Measurements from ENCODE around the gene NUMBL. TPM values are rescaled to one million over a fixed set of nuclear protein-coding genes. Genes with fewer than 3 reads are reported as not detected.
"Not testable (repeated sequence)": the region's sequence is repeated elsewhere in the genome, so short reads cannot be mapped to it uniquely, and the experiment has no call there.

The NUMBL gene
- total and polyA plus RNA-seq, 2 experiments from 2014 or later = 15.7 to 32.1 TPM

- H3K9me2 ChIP-seq (replicated peaks; ENCODE audit: insufficient read depth) = no peaks in the 10 kb centered on the region
- no peaks in the 10 kb centered on the region for H4K20me1 ChIP-seq (ENCODE audit: insufficient read depth, poor library complexity, severe bottlenecking)
- 95% methylated on average over 23 of the region's 24 CpGs for WGBS (ENCODE audit: low lambda C conversion rate, missing lambda C conversion rate)
- H3K4me3 ChIP-seq = no peak overlapping the region
- no peaks in the 10 kb centered on the region for H3K4me1 ChIP-seq (ENCODE audit: insufficient read depth)
- no peak overlapping the region for H3K4me2 ChIP-seq
- TF ChIP-seq CTCF (IDR thresholded peaks at IDR 0.05; ENCODE audit: poor library complexity) = no peak
- H3K27ac ChIP-seq = no peak overlapping the region
- no peak overlapping the region for H2AFZ ChIP-seq
- H3K27me3 ChIP-seq = no peaks in the 10 kb centered on the region
- DNase-seq (ENCODE audit: low spot score) = no peak
- H3K36me3 ChIP-seq (replicated peaks; ENCODE audit: insufficient read depth, low read depth) = no peaks in the 10 kb centered on the region
- no peaks in the 10 kb centered on the region for H3K9me3 ChIP-seq (ENCODE audit: low read depth)
- no peaks in the 10 kb centered on the region for H3K79me2 ChIP-seq
Observed at GRCh38 chr19:40626918-40627317, 63.5 kb downstream of the NUMBL start.

DNA sequence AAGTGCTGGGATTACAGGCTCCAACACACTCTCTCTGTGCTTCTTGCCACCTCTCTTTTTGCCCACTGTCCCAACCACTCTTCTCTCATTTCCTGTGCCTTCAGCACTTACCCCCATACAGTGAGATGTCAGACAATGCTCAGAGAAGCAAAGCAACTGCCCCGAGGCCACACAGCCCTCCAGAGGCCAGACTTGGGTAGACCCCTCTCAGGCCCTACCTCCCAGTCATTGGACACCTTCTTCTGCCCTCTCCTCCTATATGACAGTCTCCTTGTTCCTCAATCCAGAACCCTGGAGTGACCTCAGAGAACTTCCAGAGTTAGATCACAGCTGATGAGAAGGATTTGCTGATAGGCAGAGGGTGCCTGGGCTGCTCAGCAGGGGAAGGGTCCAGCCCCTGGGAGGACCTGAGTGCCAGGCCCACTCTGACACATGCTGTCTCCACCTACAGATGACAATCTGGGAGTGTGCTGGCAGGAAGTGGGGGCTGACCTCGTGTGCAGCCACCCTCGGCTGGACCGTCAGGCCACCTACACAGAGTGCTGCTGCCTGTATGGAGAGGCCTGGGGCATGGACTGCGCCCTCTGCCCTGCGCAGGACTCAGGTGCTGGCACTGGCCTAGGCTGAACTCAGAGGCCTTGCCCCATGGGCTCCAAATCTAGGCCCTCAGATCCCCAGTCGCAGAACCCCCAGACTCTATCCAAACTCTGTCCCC lies 64.9 kb downstream of the NUMBL start:
- Histone ChIP-seq H3K9me2 (replicated peaks; ENCODE audit: insufficient read depth) (no peaks in the 10 kb centered on the region), H3K4me3 (no peak overlapping the region), H3K4me1 (ENCODE audit: insufficient read depth) (no peaks in the 10 kb centered on the region), H3K27ac (no peak overlapping the region), H3K9me3 (ENCODE audit: low read depth) (no peaks in the 10 kb centered on the region), H3K4me2 (no peak overlapping the region), H3K36me3 (replicated peaks; ENCODE audit: insufficient read depth, low read depth) (no peaks in the 10 kb centered on the region), H4K20me1 (ENCODE audit: insufficient read depth, poor library complexity, severe bottlenecking) (no peaks in the 10 kb centered on the region), H3K79me2 (no peaks in the 10 kb centered on the region), H2AFZ (no peak overlapping the region), H3K27me3 (no peaks in the 10 kb centered on the region)
- no peak for DNase-seq (ENCODE audit: low spot score)
- TF ChIP-seq EZH2 (IDR thresholded peaks at IDR 0.05; ENCODE audit: borderline replicate concordance) = no peak
- TF ChIP-seq EZH2phosphoT487 (IDR thresholded peaks at IDR 0.05; ENCODE audit: low read depth, severe bottlenecking, unreplicated experiment) = no peak
- no peak for TF ChIP-seq CTCF (IDR thresholded peaks at IDR 0.05; ENCODE audit: poor library complexity)
- 85% methylated on average over 7 of the region's 7 CpGs for WGBS (ENCODE audit: low lambda C conversion rate, missing lambda C conversion rate)

DNA sequence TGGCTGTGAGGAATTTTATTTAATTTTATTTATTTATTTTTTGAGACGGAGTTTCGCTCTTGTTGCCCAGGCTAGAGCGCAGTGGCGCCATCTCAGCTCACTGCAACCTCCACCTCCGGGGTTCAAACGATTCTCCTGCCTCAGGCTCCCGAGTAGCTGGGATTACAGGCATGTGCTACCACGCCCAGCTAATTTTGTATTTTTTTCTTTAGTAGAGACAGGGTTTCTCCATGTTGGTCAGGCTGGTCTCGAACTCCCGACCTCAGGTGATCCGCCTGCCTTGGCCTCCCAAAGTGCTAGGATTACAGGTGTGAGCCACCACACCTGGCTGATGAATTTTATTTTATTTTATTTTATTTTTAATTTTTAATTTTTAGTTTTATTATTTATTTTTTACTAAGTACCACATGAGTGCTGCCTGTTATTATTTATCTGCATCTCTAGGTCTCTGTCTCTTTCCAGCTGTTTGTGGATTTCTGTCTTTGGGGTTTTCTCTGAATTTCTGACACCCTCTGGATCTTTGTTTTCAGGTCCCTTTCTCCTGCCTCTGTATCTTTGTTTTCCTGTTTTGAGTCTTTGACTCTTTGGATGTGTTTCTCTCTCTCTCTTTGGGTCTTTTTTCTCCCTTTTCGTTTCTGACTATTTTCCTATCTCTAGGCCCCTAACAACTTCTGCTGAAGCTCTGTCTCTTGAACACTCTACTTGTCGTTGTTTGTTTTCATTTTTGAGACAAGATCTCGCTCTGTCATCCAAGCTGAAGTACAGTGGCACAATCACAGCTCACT lies 65.9 kb downstream of the NUMBL start:
- DNase-seq (ENCODE audit: low spot score); H3K9me2 ChIP-seq (replicated peaks; ENCODE audit: insufficient read depth); H3K9me3 ChIP-seq (ENCODE audit: low read depth); H3K36me3 ChIP-seq (replicated peaks; ENCODE audit: insufficient read depth, low read depth); H3K27ac ChIP-seq; H3K4me1 ChIP-seq (ENCODE audit: insufficient read depth); H3K4me3 ChIP-seq; H3K27me3 ChIP-seq; H3K79me2 ChIP-seq; H2AFZ ChIP-seq; H3K4me2 ChIP-seq; H4K20me1 ChIP-seq (ENCODE audit: insufficient read depth, poor library complexity, severe bottlenecking): not testable (repeated sequence)
- 89% methylated on average over 14 of the region's 14 CpGs for WGBS (ENCODE audit: low lambda C conversion rate, missing lambda C conversion rate)

GRCh38 chr19:40623403-40624251 lies 66.8 kb downstream of the NUMBL start:
- peak; percentile 91 for DNase-seq (ENCODE audit: low spot score)
- H2AFZ ChIP-seq = no peak overlapping the region
- H3K79me2 ChIP-seq = no peaks in the 10 kb centered on the region
- H3K9me3 ChIP-seq (ENCODE audit: low read depth) = no peaks in the 10 kb centered on the region
- H3K9me2 ChIP-seq (replicated peaks; ENCODE audit: insufficient read depth) = no peaks in the 10 kb centered on the region
- no peaks in the 10 kb centered on the region for H4K20me1 ChIP-seq (ENCODE audit: insufficient read depth, poor library complexity, severe bottlenecking)
- no peaks in the 10 kb centered on the region for H3K27me3 ChIP-seq
- no peaks in the 10 kb centered on the region for H3K4me1 ChIP-seq (ENCODE audit: insufficient read depth)
- peak overlapping the region; percentile 21 for H3K4me2 ChIP-seq
- H3K36me3 ChIP-seq (replicated peaks; ENCODE audit: insufficient read depth, low read depth) = no peaks in the 10 kb centered on the region
- H3K27ac ChIP-seq = no peak overlapping the region
- no peak overlapping the region for H3K4me3 ChIP-seq
- 33% methylated on average over 41 of the region's 41 CpGs for WGBS (ENCODE audit: low lambda C conversion rate, missing lambda C conversion rate)
- TF ChIP-seq CTCF (IDR thresholded peaks at IDR 0.05; ENCODE audit: poor library complexity) (no peak), EZH2phosphoT487 (IDR thresholded peaks at IDR 0.05; ENCODE audit: low read depth, severe bottlenecking, unreplicated experiment) (no peak)
